ENCODE data around the gene RAI1. TPM values are rescaled to one million over a fixed set of nuclear protein-coding genes. Genes with fewer than 3 reads are reported as not detected.

The RAI1 gene
- total RNA-seq, 1 experiment from 2014 or later = 12.7 TPM

DNA sequence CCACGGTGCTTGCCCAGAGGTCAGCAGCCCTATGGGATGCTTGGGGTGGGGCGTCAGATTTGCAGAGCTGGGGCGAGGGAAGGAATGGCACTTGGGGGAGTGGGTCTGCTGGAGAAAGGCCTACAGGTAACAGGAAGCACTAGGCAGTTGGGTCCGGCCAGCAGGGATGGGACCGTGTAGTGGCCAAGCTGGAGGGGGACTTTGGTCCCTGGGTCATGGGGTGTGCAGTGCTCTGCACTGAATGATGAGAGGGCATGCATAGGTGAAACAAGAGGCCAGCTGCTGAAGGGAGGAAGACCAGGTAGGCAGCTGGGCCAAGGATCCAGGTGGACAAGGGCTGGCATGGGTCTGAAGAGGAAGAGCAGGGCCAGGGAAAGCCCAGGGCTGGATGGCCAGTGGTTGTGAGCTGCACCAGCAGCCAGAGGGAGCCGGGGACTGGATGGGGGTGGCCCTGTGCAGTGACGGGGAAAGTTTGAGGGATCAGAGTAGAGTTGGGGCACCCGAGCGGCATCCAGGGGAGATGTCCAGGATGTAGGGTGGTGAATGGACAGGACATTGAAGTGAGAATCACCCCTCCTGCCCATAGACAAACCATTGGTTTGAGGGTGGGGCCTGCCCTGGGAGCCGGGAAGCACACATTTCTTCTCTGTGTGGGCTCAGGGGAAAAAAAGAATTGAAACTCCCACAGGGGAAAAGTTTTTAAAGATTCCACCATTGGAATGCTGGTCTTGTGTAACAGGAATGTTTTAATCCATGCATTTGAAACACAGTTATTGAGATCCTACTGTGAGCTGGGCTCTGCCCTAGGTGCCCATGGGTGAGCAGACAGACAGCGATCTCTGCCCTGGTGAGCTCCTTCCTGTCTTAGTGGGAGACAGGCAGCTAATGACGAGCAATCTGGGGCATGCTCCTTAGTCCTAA, 25.1 kb downstream of the RAI1 start:
- no peaks in the 10 kb centered on the region for H3K9me3 ChIP-seq (replicated peaks)

DNA sequence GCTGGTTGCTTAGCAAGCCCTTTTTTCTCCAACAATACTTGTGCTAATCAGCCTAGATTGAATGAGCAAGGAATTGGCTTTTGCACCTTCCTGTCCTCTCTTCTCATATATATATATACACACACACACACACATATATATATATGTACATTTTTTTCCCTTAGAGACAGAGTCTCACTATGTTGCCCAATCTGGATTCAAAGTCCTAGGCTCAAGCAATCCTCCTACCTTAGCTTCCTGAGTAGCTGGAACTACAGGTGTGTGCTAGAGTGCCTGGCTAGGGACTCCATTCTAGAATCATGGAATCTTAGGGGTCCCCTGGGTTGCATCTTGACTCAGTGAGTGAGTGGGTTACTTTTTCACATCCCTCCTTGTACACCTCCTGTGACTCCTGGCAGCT, 27.0 kb downstream of the RAI1 start:
- no peak for DNase-seq (ENCODE audit: low read depth in 1 of 2, low spot score in 2 of 2)
- Histone ChIP-seq H3K27ac (no peak overlapping the region), H3K4me3 (no peak overlapping the region)

More for the DNA sequence above, 25.1 kb downstream of the RAI1 start:
- Histone ChIP-seq H3K4me1 (replicated peaks) (peaks cover 30% of the 10 kb centered on the region), H3K27me3 (replicated peaks) (no peaks in the 10 kb centered on the region), H3K27ac (no peak overlapping the region), H3K4me3 (no peak overlapping the region), H3K36me3 (peaks cover 45% of the 10 kb centered on the region)
- no peak for DNase-seq (ENCODE audit: low read depth in 1 of 2, low spot score in 2 of 2)

DNA sequence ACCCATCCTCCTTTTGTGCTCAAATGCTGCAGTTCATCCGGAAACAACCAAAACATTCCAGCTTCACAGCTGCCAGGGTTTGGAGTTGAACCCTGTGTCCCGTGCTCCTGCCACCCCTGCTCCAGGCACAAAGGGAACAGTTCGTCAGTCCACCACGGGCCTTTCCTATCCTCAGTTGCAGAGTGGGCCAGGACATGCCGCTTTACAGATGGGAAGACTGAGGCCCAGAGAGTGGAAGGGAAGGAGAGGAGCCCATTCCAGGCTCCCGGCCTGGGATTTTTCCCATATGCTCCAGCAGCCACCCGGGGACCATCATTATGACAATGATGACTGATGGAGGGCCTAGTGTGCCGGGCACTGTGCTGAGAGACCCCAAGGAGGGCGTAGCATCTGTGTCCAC, 27.6 kb downstream of the RAI1 start:
- peaks cover 40% of the 10 kb centered on the region for H3K36me3 ChIP-seq
- H3K9me3 ChIP-seq (replicated peaks) = no peaks in the 10 kb centered on the region
- no peaks in the 10 kb centered on the region for H3K27me3 ChIP-seq (replicated peaks)
- no peak overlapping the region for H3K4me3 ChIP-seq
- H3K4me1 ChIP-seq (replicated peaks) = peaks cover 49% of the 10 kb centered on the region
- H3K27ac ChIP-seq = no peak overlapping the region
- DNase-seq (ENCODE audit: low read depth in 1 of 2, low spot score in 2 of 2) = no peak

More for the DNA sequence above, 27.0 kb downstream of the RAI1 start:
- H3K4me1 ChIP-seq (replicated peaks) = peaks cover 44% of the 10 kb centered on the region
- H3K27me3 ChIP-seq (replicated peaks) = no peaks in the 10 kb centered on the region
- no peaks in the 10 kb centered on the region for H3K9me3 ChIP-seq (replicated peaks)
- H3K36me3 ChIP-seq = peaks cover 41% of the 10 kb centered on the region

DNA sequence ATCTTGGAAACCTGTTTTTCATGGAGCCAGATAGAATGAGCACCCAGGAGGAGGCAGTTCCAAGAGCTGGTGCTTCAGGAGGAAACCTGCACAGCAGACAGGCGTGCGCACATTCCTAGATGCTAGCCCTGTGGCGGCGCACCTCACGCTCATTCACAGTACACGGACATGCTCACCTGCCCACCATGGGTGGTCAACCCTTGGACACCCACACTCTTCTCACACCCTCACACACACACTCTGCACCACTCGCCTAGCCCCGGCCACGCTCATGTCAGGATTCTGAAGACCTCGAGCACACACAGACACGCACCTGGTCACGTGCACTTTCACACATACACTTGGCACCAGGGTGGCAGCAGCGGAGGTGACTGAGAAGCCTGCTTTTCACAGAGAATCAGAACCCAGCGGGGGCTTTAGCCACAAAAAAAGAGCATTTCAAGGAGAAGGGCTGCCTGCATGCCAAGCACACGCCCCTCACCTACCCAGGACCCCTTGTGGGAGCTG, 28.6 kb downstream of the RAI1 start:
- peaks cover 60% of the 10 kb centered on the region for H3K4me1 ChIP-seq (replicated peaks)
- DNase-seq (ENCODE audit: low read depth in 1 of 2, low spot score in 2 of 2) = no peak
- H3K27ac ChIP-seq = peak overlapping the region; percentile 74
- no peaks in the 10 kb centered on the region for H3K9me3 ChIP-seq (replicated peaks)
- no peaks in the 10 kb centered on the region for H3K27me3 ChIP-seq (replicated peaks)
- H3K36me3 ChIP-seq = peaks cover 32% of the 10 kb centered on the region
- no peak overlapping the region for H3K4me3 ChIP-seq

DNA sequence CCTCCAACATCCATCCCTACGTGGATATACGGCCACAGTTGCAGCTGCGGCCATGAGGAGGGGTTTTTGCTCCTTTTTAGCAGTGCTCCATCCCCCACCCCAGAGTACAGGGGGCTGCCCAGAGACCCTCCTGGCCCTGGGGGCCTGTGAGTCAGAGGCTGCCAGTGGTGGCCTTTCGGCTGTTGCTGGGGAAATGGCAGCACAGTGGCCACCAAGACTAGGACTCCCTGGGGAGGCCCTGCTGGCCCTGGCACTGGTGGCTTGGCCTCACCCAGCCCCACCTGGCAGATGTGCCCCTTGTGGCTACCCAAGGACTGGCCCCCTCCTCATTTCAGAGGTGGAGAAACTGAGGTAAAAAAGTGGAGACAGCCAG, 29.1 kb downstream of the RAI1 start:
- Histone ChIP-seq H3K4me1 (replicated peaks) (peaks cover 64% of the 10 kb centered on the region), H3K36me3 (peaks cover 29% of the 10 kb centered on the region), H3K4me3 (no peak overlapping the region), H3K9me3 (replicated peaks) (no peaks in the 10 kb centered on the region), H3K27ac (peak overlapping the region; percentile 74), H3K27me3 (replicated peaks) (no peaks in the 10 kb centered on the region)
- DNase-seq (ENCODE audit: low read depth in 1 of 2, low spot score in 2 of 2) = no peak

DNA sequence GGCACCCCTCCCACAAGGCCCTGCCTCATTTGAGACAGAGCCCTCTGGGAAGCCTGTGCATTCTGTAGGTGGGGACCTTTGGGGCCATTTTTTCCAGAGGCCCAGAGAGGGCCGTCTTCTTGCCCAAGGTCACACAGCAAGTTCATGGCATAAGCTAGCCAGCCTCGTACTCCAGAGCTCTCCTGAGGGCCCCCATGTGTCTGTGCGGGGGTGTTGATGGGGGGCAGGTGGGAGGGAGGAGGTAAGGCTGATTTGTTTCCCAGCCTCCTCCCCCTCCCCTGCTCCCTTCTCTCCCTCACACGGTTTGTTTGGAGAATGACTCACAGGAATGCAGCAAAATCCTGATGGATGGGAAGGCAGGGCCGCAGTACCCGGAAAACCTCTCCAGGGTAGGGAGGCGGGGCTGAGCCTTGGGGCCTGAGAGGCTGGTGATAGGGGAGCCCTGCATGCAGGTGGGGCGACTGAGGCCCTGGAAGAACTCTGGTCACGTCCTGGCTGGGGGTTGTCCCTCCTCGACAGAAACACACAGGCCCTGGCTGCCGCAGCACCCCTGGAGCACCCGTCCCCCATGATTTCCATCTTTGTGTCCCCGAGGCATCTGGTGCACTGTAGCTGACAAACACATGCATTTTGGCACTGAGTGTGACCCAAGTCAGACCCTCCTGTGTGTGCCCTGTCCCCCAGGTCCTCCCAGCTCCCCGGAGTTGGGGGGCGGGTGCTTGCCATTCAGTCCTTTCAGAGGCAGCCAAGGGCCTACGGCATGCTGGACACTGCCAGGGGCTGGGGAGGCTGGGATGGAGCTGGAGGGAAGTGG, 29.7 kb downstream of the RAI1 start:
- no peaks in the 10 kb centered on the region for H3K27me3 ChIP-seq (replicated peaks)
- no peaks in the 10 kb centered on the region for H3K9me3 ChIP-seq (replicated peaks)
- peak; percentile 90 to 91 for DNase-seq (ENCODE audit: low read depth in 1 of 2, low spot score in 2 of 2)
- peak overlapping the region; percentile 74 for H3K27ac ChIP-seq
- H3K4me3 ChIP-seq = no peak overlapping the region
- peaks cover 64% of the 10 kb centered on the region for H3K4me1 ChIP-seq (replicated peaks)
- peaks cover 27% of the 10 kb centered on the region for H3K36me3 ChIP-seq

DNA sequence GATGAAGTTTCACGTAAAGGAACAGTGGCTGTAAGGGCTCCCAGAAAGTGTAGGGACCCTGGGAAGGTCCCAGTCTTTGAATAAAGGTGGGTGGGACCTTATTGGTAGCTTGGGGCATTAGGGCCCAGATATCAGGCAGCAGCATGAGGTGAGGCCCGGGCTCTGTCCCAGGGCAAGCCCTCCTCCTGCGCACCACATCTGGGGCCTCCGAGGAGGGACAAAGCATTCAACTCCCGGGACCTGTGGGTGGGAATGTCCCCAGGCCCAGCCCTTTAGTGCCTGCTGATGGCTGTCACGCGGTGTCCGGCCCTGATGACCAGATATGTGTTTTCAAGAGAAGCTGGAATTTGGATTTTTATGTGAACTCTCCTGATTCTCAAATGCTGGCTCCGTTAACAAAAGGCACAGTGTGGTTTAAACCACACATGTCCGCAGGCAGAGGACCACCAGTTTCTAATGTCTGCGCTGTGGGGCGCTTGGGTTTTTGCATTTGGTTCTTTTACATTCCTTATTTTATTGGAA, 30.4 kb downstream of the RAI1 start:
- H3K4me1 ChIP-seq (replicated peaks) = peaks cover 57% of the 10 kb centered on the region
- H3K4me3 ChIP-seq = no peak overlapping the region
- H3K9me3 ChIP-seq (replicated peaks) = no peaks in the 10 kb centered on the region
- H3K36me3 ChIP-seq = peaks cover 26% of the 10 kb centered on the region
- H3K27ac ChIP-seq = peak overlapping the region; percentile 74
- no peaks in the 10 kb centered on the region for H3K27me3 ChIP-seq (replicated peaks)
- peak; percentile 68 for DNase-seq (ENCODE audit: low read depth in 1 of 2, low spot score in 2 of 2)

DNA sequence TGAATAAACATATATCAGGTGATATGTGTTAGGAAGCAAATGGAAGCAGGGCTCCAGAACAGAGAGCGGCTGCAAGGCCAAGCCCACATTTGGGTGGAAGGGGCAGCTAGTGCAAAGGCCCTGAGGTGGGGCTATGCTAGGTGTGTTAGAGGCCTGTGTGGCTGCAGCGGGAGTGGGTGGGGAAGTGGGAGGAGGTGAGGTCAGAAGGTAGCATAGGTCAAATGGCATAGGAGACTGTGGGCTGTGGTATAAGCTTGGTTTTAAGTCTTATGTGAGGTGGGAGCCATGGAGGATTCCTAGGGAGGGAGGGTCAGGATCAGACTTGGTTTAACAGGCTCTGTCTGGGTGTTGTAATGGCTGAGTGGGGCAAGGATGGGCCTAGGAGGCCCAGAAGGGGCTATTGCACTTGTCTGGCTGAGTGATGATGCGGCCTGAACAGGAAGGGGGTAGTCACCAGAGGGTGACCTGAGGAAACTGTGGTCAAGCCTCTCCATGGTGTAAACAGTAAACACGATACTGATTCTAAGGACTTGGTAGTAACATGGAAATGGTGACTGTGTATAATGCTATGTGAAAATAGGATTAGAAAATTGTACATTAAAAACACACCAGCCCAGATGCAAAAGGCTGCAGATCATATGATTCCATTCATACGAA, 31.1 kb downstream of the RAI1 start:
- H3K4me1 ChIP-seq (replicated peaks) = peaks cover 55% of the 10 kb centered on the region
- H3K27me3 ChIP-seq (replicated peaks) = no peaks in the 10 kb centered on the region
- H3K36me3 ChIP-seq = peaks cover 23% of the 10 kb centered on the region
- H3K4me3 ChIP-seq = no peak overlapping the region
- peak; percentile 63 to 81 for DNase-seq (ENCODE audit: low read depth in 1 of 2, low spot score in 2 of 2)
- no peaks in the 10 kb centered on the region for H3K9me3 ChIP-seq (replicated peaks)
- peak overlapping the region; percentile 74 for H3K27ac ChIP-seq

DNA sequence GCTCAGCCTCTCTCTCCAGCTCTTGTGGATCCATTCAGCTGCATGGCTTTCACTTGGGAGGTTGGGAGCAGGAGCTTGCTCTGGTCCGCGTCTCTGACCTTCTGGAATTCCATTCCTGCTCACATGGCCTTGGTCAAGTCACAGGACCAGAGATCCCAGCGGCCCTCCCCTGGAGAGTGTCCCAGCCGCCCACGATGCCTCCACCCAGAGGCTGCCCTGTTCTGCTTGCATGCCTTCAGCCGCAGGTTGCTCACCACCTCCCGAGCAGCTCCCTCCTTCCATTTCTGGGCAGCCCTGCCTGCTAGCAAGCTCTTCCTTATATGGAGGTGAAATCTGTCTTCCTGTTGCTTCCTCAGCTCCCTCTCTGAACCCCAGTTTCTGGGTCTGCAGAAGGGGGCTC, 32.6 kb downstream of the RAI1 start:
- DNase-seq (ENCODE audit: low read depth in 1 of 2, low spot score in 2 of 2) = peak; percentile 43 to 73
- Histone ChIP-seq H3K27me3 (replicated peaks) (no peaks in the 10 kb centered on the region), H3K9me3 (replicated peaks) (no peaks in the 10 kb centered on the region), H3K27ac (peak overlapping the region; percentile 4; the same call in 1 of the 2 replicates), H3K36me3 (peaks cover 19% of the 10 kb centered on the region), H3K4me1 (replicated peaks) (peaks cover 55% of the 10 kb centered on the region), H3K4me3 (no peak overlapping the region)

DNA sequence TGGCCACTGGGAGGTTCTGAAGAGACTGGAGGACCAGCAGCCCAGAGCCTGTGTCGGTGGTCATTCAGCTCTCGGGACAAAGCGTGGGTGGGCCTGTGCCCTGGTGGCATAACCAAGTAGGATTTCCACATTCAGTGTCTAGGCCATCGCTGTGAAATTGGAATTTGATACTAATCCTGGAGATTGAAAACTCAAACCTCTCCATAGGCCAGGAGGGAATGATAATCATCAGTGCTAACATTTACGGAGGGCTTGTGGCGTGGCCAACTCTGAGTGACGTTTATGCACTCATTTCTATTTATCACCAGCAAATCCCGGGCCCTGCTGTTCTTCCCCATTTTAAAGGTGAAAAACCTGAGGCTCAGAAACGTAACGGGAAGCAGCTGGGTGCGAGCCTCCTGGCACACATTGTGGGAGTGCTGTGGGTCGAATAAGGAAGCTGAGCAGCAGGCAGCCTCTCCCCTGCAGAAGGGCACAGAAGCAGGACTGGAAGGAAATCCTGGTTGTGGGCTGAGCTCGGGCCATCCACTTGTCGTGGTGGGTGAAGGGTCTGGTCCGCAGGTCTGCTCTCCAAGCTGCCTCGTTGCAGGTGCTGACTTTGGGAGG, 33.1 kb downstream of the RAI1 start:
- no peak overlapping the region for H3K4me3 ChIP-seq
- H3K36me3 ChIP-seq = peaks cover 19% of the 10 kb centered on the region
- peaks cover 55% of the 10 kb centered on the region for H3K4me1 ChIP-seq (replicated peaks)
- no peaks in the 10 kb centered on the region for H3K27me3 ChIP-seq (replicated peaks)
- no peak overlapping the region for H3K27ac ChIP-seq
- DNase-seq (ENCODE audit: low read depth in 1 of 2, low spot score in 2 of 2) = peak in 1 of 2 experiments; percentile 26
- no peaks in the 10 kb centered on the region for H3K9me3 ChIP-seq (replicated peaks)

DNA sequence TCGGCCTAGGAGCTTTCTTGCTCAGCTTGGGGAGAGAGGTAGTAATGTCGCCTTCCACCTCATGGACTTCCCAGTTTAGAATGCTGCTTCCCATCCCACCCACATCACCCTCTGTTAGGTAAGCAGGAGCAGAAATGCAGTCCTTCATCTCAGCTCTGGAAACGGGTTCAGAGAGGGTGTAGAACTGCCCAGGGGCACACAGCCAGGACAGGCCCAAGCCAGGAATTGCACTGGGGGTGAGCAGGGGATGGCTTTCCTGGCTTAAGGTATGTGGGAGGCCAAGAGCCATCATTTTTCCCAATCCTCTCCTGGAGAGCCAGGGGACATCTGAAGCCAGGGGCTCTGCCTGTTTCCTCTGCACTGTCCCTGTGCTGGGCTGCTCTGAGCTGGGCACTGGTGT, 33.6 kb downstream of the RAI1 start:
- H3K4me3 ChIP-seq = no peak overlapping the region
- H3K9me3 ChIP-seq (replicated peaks) = no peaks in the 10 kb centered on the region
- H3K27me3 ChIP-seq (replicated peaks) = no peaks in the 10 kb centered on the region
- H3K27ac ChIP-seq = no peak overlapping the region
- DNase-seq (ENCODE audit: low read depth in 1 of 2, low spot score in 2 of 2) = no peak
- H3K36me3 ChIP-seq = peaks cover 18% of the 10 kb centered on the region
- peaks cover 54% of the 10 kb centered on the region for H3K4me1 ChIP-seq (replicated peaks)

DNA sequence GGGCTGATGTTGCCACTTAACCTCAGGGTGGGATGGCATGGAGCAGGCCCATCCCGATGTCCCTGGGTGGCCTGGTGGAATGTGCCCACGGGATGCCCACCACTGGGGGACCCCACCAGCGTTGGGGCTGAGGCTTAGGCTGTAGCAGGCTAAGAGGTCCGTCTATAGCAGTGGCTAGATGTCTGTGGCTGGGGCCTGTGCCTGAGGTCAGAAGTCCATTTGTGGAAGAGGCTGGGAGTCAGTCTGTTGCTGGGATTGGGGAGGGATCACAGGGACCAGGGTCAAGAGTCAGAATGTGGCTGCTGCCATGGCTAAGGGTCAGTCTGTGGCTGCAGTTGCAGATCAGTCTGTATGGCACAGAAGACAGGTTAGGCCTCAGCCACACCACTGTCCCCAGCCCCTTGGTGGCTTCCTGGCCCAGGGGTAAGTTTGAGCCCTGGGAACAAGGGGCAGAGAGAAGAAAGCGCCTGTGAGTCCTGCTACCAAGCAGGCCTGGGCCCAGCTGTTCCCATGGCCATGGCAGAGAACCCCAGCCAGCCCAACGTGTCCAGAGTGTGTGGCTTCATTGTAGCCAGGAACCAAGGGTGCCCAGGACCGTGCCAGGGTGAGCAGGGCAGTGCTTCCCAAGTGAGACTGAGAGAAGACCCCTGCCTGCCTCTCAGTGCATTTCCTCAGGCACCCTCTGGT, 35.7 kb downstream of the RAI1 start:
- Histone ChIP-seq H3K9me3 (replicated peaks) (no peaks in the 10 kb centered on the region), H3K4me3 (no peak overlapping the region), H3K27ac (no peak overlapping the region), H3K4me1 (replicated peaks) (peaks cover 33% of the 10 kb centered on the region), H3K27me3 (replicated peaks) (no peaks in the 10 kb centered on the region), H3K36me3 (peaks cover 18% of the 10 kb centered on the region)
- no peak for DNase-seq (ENCODE audit: low read depth in 1 of 2, low spot score in 2 of 2)
